ENCODE data around the gene DSTN. TPM values are rescaled to one million over a fixed set of nuclear protein-coding genes. Genes with fewer than 3 reads are reported as not detected.

Gene DSTN
- total and polyA plus RNA-seq, 2 experiments from 2014 or later, result 162 to 459 TPM

DNA sequence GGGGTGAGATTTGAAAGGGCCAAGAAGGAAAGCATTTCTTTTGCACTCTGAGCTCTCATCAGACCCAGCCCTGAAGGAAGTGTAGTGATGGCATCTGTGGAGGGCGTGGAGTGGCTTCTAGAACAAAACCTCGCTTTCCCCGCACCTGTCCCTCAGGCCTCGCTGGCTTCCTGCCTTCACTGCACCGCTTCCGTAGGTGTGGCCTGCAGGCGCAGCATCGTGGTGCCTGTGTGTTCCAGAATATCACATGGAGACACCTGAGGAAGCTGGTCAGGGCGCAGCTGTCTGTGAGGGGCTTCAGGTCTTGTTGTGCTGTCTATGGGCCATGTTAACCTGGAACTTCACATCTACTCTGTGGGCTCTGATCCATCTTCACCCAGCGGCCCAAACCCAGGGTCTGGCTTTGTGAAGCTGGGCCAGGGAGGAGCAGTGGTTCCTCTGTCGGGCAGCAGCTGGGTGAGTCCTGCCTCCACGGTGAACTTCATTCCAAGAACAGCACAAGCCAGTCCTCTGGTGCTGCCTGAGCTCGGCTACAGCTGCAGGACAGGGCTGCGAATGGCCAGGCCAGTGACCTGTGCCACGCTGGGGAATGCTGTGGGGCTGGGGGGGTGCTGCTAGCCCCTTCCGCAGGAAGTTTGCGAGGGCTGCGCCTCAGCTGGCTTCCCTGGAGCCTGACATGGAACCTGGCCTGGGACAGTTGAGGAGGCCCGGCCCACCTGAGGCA is 40.9 kb downstream of the DSTN start (continued):
- TF ChIP-seq, protein P1, sequence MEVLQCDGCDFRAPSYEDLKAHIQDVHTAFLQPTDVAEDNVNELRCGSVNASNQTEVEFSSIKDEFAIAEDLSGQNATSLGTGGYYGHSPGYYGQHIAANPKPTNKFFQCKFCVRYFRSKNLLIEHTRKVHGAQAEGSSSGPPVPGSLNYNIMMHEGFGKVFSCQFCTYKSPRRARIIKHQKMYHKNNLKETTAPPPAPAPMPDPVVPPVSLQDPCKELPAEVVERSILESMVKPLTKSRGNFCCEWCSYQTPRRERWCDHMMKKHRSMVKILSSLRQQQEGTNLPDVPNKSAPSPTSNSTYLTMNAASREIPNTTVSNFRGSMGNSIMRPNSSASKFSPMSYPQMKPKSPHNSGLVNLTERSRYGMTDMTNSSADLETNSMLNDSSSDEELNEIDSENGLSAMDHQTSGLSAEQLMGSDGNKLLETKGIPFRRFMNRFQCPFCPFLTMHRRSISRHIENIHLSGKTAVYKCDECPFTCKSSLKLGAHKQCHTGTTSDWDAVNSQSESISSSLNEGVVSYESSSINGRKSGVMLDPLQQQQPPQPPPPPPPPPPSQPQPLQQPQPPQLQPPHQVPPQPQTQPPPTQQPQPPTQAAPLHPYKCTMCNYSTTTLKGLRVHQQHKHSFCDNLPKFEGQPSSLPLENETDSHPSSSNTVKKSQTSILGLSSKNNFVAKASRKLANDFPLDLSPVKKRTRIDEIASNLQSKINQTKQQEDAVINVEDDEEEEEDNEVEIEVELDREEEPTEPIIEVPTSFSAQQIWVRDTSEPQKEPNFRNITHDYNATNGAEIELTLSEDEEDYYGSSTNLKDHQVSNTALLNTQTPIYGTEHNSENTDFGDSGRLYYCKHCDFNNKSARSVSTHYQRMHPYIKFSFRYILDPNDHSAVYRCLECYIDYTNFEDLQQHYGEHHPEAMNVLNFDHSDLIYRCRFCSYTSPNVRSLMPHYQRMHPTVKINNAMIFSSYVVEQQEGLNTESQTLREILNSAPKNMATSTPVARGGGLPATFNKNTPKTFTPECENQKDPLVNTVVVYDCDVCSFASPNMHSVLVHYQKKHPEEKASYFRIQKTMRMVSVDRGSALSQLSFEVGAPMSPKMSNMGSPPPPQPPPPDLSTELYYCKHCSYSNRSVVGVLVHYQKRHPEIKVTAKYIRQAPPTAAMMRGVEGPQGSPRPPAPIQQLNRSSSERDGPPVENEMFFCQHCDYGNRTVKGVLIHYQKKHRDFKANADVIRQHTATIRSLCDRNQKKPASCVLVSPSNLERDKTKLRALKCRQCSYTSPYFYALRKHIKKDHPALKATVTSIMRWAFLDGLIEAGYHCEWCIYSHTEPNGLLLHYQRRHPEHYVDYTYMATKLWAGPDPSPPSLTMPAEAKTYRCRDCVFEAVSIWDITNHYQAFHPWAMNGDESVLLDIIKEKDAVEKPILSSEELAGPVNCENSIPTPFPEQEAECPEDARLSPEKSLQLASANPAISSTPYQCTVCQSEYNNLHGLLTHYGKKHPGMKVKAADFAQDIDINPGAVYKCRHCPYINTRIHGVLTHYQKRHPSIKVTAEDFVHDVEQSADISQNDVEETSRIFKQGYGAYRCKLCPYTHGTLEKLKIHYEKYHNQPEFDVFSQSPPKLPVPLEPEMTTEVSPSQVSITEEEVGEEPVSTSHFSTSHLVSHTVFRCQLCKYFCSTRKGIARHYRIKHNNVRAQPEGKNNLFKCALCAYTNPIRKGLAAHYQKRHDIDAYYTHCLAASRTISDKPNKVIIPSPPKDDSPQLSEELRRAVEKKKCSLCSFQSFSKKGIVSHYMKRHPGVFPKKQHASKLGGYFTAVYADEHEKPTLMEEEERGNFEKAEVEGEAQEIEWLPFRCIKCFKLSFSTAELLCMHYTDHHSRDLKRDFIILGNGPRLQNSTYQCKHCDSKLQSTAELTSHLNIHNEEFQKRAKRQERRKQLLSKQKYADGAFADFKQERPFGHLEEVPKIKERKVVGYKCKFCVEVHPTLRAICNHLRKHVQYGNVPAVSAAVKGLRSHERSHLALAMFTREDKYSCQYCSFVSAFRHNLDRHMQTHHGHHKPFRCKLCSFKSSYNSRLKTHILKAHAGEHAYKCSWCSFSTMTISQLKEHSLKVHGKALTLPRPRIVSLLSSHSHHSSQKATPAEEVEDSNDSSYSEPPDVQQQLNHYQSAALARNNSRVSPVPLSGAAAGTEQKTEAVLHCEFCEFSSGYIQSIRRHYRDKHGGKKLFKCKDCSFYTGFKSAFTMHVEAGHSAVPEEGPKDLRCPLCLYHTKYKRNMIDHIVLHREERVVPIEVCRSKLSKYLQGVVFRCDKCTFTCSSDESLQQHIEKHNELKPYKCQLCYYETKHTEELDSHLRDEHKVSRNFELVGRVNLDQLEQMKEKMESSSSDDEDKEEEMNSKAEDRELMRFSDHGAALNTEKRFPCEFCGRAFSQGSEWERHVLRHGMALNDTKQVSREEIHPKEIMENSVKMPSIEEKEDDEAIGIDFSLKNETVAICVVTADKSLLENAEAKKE (CRISPR knock-in tag; IDR thresholded peaks at IDR 0.05), result no peak
- TF ChIP-seq POLR2AphosphoS5 (IDR thresholded peaks at IDR 0.05; ENCODE audit: low read depth) (no peak), JUNB (IDR thresholded peaks at IDR 0.05; ENCODE audit: unreplicated experiment) (no peak), ZNF331 (CRISPR knock-in tag; IDR thresholded peaks at IDR 0.05; ENCODE audit: low read depth) (no peak), EZH2 (IDR thresholded peaks at IDR 0.05; ENCODE audit: low read depth, unreplicated experiment) (no peak), NANOG (IDR thresholded peaks at IDR 0.05; ENCODE audit: borderline replicate concordance) (no peak), ZNF114 (CRISPR knock-in tag; IDR thresholded peaks at IDR 0.05) (no peak), STAT1 (IDR thresholded peaks at IDR 0.05; ENCODE audit: unreplicated experiment) (no peak), EZH2phosphoT487 (IDR thresholded peaks at IDR 0.05; ENCODE audit: unreplicated experiment) (no peak)
- TF ChIP-seq, protein P2, sequence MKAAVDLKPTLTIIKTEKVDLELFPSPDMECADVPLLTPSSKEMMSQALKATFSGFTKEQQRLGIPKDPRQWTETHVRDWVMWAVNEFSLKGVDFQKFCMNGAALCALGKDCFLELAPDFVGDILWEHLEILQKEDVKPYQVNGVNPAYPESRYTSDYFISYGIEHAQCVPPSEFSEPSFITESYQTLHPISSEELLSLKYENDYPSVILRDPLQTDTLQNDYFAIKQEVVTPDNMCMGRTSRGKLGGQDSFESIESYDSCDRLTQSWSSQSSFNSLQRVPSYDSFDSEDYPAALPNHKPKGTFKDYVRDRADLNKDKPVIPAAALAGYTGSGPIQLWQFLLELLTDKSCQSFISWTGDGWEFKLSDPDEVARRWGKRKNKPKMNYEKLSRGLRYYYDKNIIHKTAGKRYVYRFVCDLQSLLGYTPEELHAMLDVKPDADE (IDR thresholded peaks at IDR 0.05), result no peak
- TF ChIP-seq, protein P3, sequence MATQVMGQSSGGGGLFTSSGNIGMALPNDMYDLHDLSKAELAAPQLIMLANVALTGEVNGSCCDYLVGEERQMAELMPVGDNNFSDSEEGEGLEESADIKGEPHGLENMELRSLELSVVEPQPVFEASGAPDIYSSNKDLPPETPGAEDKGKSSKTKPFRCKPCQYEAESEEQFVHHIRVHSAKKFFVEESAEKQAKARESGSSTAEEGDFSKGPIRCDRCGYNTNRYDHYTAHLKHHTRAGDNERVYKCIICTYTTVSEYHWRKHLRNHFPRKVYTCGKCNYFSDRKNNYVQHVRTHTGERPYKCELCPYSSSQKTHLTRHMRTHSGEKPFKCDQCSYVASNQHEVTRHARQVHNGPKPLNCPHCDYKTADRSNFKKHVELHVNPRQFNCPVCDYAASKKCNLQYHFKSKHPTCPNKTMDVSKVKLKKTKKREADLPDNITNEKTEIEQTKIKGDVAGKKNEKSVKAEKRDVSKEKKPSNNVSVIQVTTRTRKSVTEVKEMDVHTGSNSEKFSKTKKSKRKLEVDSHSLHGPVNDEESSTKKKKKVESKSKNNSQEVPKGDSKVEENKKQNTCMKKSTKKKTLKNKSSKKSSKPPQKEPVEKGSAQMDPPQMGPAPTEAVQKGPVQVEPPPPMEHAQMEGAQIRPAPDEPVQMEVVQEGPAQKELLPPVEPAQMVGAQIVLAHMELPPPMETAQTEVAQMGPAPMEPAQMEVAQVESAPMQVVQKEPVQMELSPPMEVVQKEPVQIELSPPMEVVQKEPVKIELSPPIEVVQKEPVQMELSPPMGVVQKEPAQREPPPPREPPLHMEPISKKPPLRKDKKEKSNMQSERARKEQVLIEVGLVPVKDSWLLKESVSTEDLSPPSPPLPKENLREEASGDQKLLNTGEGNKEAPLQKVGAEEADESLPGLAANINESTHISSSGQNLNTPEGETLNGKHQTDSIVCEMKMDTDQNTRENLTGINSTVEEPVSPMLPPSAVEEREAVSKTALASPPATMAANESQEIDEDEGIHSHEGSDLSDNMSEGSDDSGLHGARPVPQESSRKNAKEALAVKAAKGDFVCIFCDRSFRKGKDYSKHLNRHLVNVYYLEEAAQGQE (IDR thresholded peaks at IDR 0.05; ENCODE audit: unreplicated experiment), result no peak

Measured in GM23338 (cell line).